Stimulated activated CD4-positive, alpha-beta T cell treated with anti-CD3 and anti-CD28 coated beads, Interleukin-2, amount 100 ng/mL, for 4 hours (primary cell): ENCODE measurements around the gene TNS4.
"Not testable (repeated sequence)": the region's sequence is repeated elsewhere in the genome, so short reads cannot be mapped to it uniquely, and the experiment has no call there.

Experiments
- DNase-seq: peaks from one replicate; pipeline ENCODE4 v3.0.0-alpha.2; 2020; ENCODE audit warnings: low read depth

The TNS4 gene

DNA sequence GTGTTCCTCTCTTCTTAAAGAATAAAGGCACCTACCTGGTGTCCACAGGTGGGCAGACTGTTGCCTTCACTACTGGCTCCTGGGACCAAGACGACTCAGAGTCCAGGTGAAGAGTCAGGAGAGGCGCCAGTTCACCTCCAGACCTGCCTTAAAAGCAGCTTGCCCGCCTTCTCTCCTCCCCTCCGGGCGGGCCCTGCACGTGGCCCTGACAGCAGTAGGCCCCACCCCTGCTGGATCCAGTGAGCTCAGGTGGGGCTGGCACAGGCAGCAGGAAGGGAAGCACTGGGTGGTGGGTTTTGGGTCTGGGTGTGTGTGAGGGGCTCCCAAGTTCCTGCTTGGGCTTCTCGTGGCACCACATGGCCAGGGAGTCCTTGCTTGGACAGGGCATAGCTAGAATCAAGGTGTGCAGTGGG, at the start of gene TNS4:
Gene TNS4 (minus strand): TSS at position 125 of the 413 bp plus-strand sequence. CDS start 5,198 bp downstream, outside the sequence.
- DNase-seq, result no peak

DNA sequence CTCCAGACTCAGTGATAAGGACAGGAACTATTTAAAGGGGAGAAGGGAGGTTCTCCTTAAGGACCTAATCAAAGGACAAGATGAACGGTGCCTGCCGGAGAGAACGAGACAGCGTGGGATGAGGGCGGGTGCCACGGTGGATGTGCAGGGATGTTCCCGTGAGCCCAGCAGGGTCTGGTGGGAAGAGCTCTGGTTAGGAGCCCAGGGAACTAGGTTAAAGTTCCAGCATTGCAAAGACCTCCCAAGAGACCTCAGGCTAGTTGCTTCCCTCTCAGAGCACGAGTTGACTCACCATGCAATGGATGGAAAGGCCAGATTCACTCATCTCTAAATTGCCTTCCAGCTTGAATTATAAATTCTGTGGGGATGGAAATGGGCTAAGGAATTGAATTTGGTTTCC, 49.2 kb upstream of the TNS4 start:
- no peak for DNase-seq

- no peak for DNase-seq
These were observed 47.7 kb upstream of the TNS4 start for GRCh38 chr17:40548982-40549685.

GRCh38 chr17:40548491-40548981, 47.1 kb upstream of the TNS4 start:
- no peak for DNase-seq

GRCh38 chr17:40547785-40548478, 46.5 kb upstream of the TNS4 start:
- DNase-seq, result no peak

DNA sequence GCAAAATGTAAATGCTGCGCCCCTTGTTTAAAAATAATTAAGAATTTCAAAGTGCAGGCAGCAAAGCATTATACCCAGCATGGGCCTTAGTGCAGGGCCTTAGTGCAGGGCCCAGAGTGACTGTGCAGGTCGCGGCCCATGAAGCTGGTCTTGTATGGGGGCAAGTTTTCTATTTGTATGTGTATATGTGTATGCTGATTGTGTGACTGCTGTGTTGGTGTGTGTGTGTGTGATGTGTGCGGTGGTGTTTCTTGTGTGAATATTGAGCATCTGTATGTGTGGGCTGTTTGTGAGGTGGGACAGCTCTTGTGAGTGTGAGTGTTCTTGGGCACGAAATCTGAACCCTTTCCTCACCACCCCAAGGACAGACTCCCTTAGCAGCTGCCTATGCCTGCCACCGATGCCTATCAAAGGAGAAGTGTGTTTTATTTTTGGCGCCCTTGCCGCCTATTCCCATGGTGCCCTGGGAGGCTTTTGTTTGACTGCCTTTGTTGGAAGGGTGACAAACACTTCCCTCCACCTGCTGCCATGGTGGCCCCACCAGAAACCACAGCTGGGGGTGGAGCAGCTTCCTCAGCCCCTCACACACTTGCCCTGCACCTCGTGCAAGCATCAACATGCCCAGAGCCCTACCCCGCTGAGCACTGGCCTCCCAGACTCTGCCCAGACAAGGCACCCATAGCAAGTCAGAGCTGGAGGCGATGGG, 45.8 kb upstream of the TNS4 start:
- DNase-seq, result peak; percentile 37

- not testable (repeated sequence) for DNase-seq
These were observed 45.1 kb upstream of the TNS4 start for GRCh38 chr17:40546497-40546896.

- DNase-seq, result no peak
These were observed 44.2 kb upstream of the TNS4 start for GRCh38 chr17:40545660-40546059.

- no peak for DNase-seq
These were observed 41.4 kb upstream of the TNS4 start for GRCh38 chr17:40542558-40543411.

DNA sequence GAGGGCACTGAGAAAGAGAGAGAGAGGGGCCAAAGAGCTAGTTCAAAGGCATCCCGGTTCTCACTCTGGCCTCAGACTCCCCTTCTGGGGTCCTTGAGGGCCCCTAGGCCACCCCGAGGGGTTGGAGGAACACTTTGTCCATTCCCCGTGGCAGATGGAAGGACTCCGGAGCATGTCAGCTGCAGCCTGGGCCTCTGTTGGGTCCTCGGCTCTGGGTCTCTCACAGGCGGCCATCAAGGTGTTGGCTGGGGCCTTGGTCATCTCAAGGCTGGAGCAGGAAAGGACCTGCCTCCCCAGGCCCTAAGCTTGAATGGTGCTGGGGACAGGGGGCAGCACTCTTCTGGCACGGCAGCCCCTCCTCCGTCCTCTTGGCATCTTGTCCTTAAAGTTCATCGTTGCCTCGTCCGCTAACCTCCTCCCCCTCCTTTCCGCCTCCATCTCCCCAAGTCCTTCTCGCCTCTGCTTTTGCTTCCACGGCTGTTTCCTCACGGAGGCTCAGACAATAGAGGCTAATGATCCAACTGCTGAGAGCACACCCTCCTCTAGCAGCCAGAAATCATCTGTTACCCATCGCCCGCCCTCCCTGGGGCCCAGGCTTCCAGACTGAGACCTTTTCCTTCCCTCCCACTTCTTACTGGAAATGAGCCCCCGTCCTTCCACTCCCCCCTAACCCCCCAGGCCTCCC, 40.6 kb upstream of the TNS4 start:
- no peak for DNase-seq

- peak; percentile 59 for DNase-seq
These were observed 39.8 kb upstream of the TNS4 start for GRCh38 chr17:40541060-40541872.

DNA sequence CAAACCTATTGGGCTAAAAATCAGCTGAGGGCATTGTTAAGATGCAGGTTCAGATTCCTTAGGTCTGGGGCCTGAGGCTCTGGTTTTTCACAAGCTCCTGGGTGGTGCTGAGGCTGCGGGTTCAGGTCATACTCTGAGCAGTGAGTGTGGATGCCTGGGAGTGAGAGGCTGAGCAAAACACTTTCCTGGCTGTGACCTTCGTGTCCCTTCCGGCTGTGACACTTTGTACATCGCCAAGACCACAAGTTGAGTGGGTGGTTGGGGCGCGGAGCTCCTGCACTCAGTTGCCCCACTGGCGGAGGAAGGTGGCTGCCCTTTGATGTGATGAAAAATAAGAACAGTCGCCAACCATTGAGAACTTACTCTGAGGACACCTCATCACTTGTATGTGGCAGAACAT, 39.0 kb upstream of the TNS4 start:
- DNase-seq, result no peak

DNA sequence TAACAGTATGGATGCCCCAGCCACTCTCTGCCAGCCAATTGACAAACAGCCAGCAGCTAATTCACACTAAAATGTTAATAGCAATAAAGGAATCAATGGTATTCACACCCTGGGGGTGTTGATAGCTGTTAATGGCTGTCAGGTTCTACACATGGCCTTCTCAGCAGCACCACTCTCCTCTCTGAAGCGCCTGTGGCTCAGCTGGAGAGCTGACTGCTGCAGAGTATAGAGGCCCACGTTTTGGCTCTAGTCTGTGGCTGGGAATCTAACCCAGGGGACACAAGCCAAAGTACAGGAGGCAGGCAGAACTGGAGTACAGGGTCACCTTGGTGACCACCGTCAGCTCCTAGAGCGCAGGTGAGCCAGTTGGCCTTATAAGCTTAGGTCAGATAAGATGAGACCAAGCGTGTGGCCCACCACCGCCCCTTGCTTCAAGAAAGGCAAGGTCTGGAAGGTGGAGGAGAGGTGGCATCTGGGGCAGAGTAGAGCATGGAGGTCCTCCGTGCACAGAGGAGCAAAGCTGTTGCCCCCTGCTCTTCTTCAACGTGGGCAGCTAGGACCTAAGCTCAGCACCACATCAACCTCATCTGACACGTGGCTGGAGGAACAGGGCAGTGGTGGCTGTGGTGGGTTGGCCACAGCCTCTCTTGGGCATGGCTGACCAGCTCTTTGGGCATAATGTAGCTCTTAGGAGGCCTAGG, 38.4 kb upstream of the TNS4 start:
- DNase-seq, result no peak

GRCh38 chr17:40538936-40539705, 37.7 kb upstream of the TNS4 start:
- DNase-seq, result no peak

DNA sequence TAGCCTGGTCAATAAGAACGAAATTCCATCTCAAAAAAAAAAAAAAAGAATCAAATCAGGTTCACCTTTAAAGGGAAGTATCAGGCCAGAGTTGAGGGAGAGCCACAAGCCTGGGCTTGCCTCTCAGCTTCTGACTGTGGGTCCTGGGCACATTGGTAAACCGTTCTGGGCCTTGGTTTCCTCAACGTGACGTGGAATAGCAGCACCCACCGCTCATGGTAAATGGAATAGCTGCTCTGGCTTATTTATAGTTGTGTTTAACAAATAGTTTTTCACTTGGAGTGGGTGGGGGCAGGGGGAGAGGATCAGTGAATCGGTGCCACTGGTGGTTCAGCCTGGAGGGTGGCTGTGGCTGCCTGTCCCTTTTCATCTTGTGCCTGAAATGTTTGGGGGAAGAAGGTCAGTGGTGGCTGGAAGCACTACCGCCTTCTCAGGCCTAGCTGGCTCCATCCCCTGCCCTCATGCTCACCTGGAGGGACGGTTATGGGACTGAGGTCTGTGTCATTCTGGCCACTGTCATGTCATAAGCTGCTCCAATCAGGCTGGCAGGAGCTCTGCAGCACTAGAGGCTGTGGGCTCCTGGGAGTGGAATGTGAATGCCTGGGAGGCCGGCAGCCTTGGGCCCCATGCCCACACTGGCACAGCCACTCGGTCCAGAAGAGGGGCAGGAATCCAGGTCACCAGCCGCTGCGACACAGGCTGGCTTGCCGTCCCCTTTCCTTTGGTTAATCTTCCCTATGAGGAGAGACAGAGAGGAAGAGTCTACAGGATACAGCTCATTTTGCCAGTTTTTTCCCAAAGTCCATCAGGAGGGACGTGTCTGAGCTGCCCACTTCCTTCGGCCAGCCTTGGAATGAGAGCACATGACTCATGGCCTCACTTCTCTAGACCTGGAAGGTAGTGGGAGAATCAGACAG, 36.9 kb upstream of the TNS4 start:
- no peak for DNase-seq

DNA sequence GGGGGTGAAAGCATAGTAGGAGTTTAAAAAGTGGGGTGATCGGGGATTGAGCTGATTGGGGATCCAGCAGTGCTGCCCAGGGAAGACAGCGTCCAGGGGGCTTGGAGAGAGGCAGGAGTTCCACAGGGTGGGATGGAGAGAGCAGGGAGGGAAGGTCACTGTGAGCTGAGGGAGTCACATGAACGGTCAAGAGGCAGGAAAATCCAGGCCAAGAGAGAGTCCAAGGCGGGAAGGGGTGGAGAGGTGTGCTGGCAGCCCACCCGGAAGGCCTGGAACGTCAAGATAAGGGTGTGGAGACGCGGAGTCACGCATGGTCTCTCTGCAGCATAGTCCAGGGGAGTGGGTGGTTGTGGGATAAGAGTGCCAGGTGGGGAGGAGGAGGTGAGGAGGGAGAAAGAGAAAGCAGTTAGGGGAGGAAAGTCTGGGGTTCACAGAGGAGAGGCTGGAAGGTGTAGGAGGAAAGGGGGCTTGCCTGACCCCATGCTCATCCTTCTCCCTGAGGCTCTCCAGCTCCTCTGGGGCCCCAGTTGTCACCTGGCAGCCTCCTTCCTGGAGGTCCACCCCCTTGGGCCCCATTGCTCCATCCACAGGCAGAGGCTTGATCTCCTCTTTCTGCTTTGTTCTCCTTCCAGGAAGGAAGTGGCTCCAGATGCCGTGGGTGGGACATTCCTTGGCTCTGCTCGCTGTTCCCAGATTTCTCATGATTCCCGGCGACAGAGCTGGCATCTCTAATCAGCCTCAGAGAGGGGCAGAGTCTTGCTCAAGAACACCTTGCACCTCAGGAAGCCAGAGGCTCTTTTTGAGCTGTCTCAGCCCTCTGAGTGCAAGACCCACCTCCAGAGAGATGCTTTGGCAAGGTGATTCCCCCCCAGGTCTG, 35.1 kb upstream of the TNS4 start:
- no peak for DNase-seq

DNA sequence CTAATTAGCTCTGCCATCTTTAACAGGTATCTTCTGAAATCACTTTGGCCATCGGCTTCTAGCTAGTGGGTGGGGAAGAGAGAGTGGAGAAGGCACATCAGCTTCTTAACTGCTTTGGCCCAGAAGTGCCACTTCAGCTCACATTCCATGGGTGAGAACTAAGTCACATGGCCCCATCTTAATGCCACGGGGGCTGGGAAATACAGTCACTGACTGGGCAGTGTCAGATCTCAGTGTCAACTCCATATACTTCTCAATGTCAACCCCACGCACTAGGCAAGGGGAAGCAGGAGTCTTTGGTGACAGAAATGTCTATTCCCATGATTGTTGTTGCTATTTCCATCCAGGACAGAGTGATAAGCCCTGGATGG, 34.5 kb upstream of the TNS4 start:
- DNase-seq, result no peak
